ENCODE results near the gene RNPS1. TPM values are rescaled to one million over a fixed set of nuclear protein-coding genes. Genes with fewer than 3 reads are reported as not detected.

RNPS1 gene
- total RNA-seq, result 64.5 and 77.5 TPM in 2 replicates

GRCh38 chr16:2267913-2268666, at the start of gene RNPS1:
Gene RNPS1, minus strand, starts transcription at chr16:2268126. Its CDS starts 3,483 bp downstream, at chr16:2264643.
- DNase-seq (ENCODE audit: low read depth, low spot score), result peak; percentile 73

GRCh38 chr16:2317231-2318020, 49.5 kb upstream of the RNPS1 start:
- no peak for DNase-seq (ENCODE audit: low read depth, low spot score)

- DNase-seq (ENCODE audit: low read depth, low spot score), result no peak
These were observed 40.4 kb upstream of the RNPS1 start for GRCh38 chr16:2308089-2308962.

- DNase-seq (ENCODE audit: low read depth, low spot score), result no peak
These were observed 31.9 kb upstream of the RNPS1 start for GRCh38 chr16:2299915-2300192.

GRCh38 chr16:2299121-2299914, 31.4 kb upstream of the RNPS1 start:
- no peak for DNase-seq (ENCODE audit: low read depth, low spot score)

- DNase-seq (ENCODE audit: low read depth, low spot score), result no peak
These were observed 30.7 kb upstream of the RNPS1 start for GRCh38 chr16:2298621-2299020.

- no peak for DNase-seq (ENCODE audit: low read depth, low spot score)
These were observed 29.6 kb upstream of the RNPS1 start for GRCh38 chr16:2297506-2297860.

- no peak for DNase-seq (ENCODE audit: low read depth, low spot score)
These were observed 29.0 kb upstream of the RNPS1 start for GRCh38 chr16:2296661-2297505.

GRCh38 chr16:2295056-2295798, 27.3 kb upstream of the RNPS1 start:
- no peak for DNase-seq (ENCODE audit: low read depth, low spot score)

GRCh38 chr16:2292221-2292620, 24.3 kb upstream of the RNPS1 start:
- no peak for DNase-seq (ENCODE audit: low read depth, low spot score)

GRCh38 chr16:2289282-2289681, 21.4 kb upstream of the RNPS1 start:
- no peak for DNase-seq (ENCODE audit: low read depth, low spot score)

- DNase-seq (ENCODE audit: low read depth, low spot score), result no peak
These were observed 20.8 kb upstream of the RNPS1 start for GRCh38 chr16:2288726-2289125.

- no peak for DNase-seq (ENCODE audit: low read depth, low spot score)
These were observed 20.1 kb upstream of the RNPS1 start for GRCh38 chr16:2287916-2288547.

- no peak for DNase-seq (ENCODE audit: low read depth, low spot score)
These were observed 18.6 kb upstream of the RNPS1 start for GRCh38 chr16:2286550-2286949.

- DNase-seq (ENCODE audit: low read depth, low spot score), result no peak
These were observed 17.8 kb upstream of the RNPS1 start for GRCh38 chr16:2285731-2286191.

GRCh38 chr16:2284797-2285576, 17.1 kb upstream of the RNPS1 start:
- no peak for DNase-seq (ENCODE audit: low read depth, low spot score)

GRCh38 chr16:2284001-2284770, 16.3 kb upstream of the RNPS1 start:
- DNase-seq (ENCODE audit: low read depth, low spot score), result no peak

All from pulmonary artery endothelial cell (primary cell).